HG02943 (cell line): ENCODE results near the gene IRX2.

Source experiments
- ATAC-seq: cut with Tn5 transposase; IDR thresholded peaks from one replicate; pipeline ENCODE4 v1.9.1; 2021; ENCODE audit warnings: mild to moderate bottlenecking, low read depth, moderate library complexity; ENCODE audit not compliant: unreplicated experiment

IRX2 gene

DNA sequence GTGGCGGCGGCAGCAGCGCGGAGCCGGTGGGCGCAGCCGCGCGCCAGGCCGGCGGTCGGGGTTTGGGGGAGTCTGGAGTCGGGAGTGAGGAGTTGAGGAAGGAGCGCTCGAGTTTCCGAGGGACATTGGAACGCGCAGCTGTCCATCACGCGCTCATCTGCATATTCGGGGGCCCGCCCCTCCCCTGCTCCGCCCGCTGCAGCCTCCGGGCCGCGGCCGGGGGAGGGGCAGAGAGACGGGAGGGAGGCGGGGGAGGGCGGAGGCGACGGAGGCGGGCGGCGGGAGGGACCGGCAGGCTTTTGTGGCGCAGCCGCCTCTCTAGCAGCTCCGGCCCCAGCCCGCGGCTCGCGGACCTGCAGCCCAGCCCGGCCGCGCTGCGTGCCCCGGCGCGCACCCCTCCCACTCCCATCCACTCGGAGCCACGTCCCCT, at the start of gene IRX2:
TSS of gene IRX2 (minus strand) at position 86 of the 430 bp plus-strand sequence. CDS start 264 bp downstream, outside the sequence.
- ATAC-seq = no peak

DNA sequence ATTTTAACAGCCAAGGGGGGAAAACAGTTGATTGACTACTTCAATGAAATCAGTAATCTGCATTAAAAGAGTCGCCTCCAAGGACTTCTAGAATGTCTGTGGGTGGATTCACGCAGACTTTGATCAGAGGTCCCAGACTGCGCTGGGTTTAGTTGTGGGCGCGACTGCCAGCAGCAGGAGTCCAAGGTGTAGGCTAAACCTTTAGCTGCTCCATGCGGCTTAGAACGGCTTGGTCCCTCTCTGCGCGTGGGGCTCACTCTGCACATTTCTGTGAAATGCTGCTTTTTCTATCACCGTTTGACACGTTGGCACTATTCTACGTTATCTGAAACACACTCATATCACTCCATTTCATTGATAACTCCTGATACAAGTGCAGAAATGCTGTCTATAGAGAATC, 48.6 kb upstream of the IRX2 start:
- ATAC-seq = no peak

GRCh38 chr5:2797981-2798380, 46.5 kb upstream of the IRX2 start:
- no peak for ATAC-seq

GRCh38 chr5:2797160-2797559, 45.7 kb upstream of the IRX2 start:
- ATAC-seq = no peak

GRCh38 chr5:2783223-2783622, 31.7 kb upstream of the IRX2 start:
- no peak for ATAC-seq

- ATAC-seq = no peak
Measured at GRCh38 chr5:2782658-2783057, 31.2 kb upstream of the IRX2 start.

- no peak for ATAC-seq
Measured at GRCh38 chr5:2780421-2781171, 29.1 kb upstream of the IRX2 start.

- ATAC-seq = no peak
Measured at GRCh38 chr5:2779459-2779858, 28.0 kb upstream of the IRX2 start.

GRCh38 chr5:2776337-2777302, 25.1 kb upstream of the IRX2 start:
- ATAC-seq = no peak

- ATAC-seq = no peak
Measured at GRCh38 chr5:2773327-2773726, 21.9 kb upstream of the IRX2 start.

- ATAC-seq = no peak
Measured at GRCh38 chr5:2767089-2767488, 15.6 kb upstream of the IRX2 start.

GRCh38 chr5:2764581-2764980, 13.1 kb upstream of the IRX2 start:
- ATAC-seq = no peak

DNA sequence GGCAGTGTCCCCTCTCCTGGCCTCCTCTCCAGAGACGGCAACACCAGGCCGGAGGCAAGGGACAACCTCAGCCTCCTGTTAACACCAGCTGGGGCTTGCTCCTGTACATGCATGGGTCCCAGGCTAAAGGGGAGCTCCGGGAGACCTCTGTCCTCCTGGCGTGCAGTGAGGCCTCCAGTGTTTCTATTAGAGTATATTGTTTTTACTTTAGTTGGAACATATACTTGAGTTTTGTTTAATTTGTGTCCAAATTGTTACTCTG, 12.0 kb upstream of the IRX2 start:
- no peak for ATAC-seq

DNA sequence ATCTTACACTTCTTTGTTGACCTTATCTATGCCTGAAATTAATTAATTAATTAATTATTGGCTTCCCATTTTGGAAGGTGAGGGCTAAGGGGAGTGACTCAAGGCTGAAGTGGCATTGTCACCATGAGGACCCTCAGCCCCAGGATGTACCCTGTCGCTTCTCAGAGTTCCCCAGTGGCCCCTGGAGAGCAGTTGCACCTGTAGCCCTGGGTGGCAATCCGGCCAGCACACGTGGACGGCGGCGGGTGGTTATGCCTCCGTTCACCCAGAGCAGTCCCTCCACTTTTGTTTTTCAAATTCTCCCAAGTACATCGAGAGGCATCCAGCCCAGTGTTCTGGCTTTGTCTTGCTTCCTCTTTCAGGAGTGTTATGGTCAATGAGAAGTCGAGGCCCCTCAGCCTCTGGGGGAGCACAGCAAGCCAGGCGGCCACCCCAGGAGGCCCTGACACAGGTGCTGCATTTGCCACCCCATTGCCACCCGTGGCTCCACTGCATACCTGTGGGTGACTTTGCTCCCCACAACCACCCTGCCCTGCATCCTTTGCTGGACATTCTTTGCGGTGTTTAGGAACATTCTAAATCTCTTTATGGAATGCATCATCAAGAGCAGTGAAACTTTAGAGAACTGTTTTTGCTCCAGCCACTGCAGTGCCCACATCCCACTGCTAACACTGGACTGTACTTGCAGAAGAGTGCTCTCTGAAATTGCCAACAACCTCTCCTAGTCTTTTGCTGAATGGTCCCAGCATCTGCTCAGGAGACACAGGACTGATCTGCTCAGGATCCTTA, 11.5 kb upstream of the IRX2 start:
- no peak for ATAC-seq

- no peak for ATAC-seq
Measured at GRCh38 chr5:2761921-2762488, 10.5 kb upstream of the IRX2 start.

DNA sequence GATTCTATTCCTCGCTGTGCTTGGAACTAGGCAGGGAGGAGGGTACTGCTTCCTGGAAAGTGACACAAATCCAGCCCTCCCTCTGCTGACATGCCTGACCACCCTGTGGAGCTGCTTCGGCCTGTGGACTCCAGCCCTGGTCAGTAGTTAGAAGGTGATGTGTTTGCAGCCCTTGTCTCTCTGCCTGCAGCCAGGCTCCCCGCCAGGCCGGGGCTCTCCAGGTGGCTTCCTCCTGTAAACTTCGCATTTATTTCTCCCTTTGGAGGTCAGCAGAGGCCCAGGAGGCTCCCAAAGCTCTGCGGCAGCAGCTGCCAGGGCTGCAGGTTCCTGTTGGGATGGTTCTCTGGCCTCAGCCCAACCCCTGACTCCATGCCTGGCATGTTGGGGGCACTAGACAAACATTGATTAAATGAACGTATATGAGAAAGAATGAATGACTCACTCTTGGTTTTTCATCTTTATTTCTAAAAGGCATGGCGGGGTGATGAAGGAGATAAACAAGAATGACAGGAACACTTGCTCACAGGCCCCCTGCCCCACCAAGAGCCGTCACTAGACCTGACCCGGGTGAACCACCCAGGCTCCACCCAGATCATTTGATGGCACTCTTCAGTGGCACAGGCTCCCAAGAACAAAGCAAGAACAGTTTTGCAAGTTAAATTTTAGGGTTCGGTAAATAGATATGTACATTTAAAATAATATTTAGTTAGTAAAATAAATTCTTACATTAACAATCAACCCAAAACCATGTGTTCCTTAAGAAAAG, 8.4 kb upstream of the IRX2 start:
- no peak for ATAC-seq

GRCh38 chr5:2759091-2759490, 7.6 kb upstream of the IRX2 start:
- no peak for ATAC-seq

DNA sequence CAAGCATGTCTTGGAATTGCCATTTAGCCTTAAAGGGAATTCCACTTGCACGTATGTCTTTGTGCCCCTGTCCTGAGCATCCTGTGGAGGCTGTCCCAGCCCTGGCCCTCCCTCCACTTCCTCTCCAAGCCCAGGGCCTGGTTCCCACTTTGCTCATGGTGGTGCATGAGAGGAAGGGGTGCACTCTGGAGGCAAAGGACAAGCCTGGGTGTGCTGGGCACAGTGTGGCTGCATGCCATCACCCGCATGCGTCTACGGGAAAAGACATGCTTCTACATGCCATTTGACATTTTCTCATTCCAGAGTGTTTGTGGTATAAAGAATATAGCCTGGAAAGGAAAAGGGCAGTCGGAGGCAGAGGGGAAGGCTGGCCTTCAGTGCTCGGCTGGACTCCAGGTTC, 7.2 kb upstream of the IRX2 start:
- ATAC-seq = no peak

GRCh38 chr5:2757563-2758351, 6.3 kb upstream of the IRX2 start:
- ATAC-seq = no peak
